Activated CD8-positive, alpha-beta memory T cell treated with anti-CD3 and anti-CD28 coated beads, Interleukin-2, amount 50 U/mL, for 48 hours (primary cell): ENCODE measurements around the gene NPIPB2.
"Not testable (repeated sequence)": the region's sequence is repeated elsewhere in the genome, so short reads cannot be mapped to it uniquely, and the experiment has no call there.

Experiments used
- DNase-seq: peaks from one replicate; pipeline ENCODE4 v3.0.0-alpha.2; 2020

NPIPB2 gene

DNA sequence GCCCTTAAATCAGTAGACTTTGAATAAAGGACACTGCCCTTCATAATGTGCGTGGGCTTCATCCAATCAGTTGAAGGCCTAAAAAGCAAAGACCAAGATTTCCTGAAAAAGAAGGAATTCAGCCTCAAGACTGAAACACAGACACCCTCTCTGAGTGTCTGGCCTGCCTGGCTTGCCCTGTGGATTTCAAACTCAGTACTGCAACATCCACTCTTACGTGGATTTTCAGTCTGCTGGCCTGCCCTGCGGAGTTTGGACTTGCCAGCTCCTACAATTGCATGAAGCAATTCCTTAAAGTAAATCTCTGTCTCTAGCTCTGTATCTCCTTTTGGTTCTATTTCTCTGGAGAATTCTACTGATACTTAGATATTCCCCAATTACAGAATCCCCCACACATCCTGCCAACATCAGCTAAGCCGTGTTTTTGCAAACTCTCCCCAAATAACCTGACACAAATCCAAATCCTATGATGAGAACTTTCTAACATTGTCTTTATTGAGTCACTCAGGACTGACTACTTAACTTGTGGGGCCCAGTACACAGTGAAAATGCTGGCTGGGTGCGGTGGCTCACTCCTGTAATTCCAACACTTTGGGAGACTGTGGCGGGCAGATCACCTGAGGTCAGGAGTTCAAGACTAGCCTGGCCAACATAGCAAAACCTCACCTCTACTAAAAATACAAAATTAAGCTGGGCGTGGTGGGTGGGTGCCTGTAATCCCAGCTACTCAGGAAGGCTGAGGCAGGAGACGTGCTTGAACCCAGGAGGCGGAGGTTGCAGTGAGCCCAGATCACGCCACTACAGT lies 15.9 kb upstream of the NPIPB2 start:
- no peak for DNase-seq

GRCh38 chr16:11956558-11956957 lies 14.7 kb upstream of the NPIPB2 start:
- no peak for DNase-seq

- DNase-seq = no peak
These were observed 13.9 kb upstream of the NPIPB2 start for GRCh38 chr16:11955713-11956123.

DNA sequence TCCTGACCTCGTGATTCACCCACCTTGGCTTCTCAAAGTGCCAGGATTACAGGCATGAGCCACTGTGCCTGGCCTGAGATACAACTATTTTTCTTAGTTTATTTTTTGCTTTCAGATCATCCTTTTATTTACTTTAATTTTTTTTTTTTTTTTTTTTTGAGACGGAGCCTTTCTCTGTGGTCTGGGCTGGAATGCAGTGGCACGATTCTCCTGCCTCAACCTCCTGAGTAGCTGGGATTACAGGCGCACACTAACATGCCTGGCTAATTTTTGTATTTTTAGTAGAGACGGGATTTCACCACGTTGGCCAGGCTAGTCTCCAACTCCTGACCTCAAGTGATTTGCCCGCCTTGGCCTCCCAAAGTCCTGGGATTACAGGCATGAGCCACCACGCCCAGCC lies 11.7 kb upstream of the NPIPB2 start:
- DNase-seq = not testable (repeated sequence)

GRCh38 chr16:11950388-11950787 lies 8.5 kb upstream of the NPIPB2 start:
- no peak for DNase-seq

- DNase-seq = no peak
These were observed 7.7 kb upstream of the NPIPB2 start for GRCh38 chr16:11949527-11949926.

DNA sequence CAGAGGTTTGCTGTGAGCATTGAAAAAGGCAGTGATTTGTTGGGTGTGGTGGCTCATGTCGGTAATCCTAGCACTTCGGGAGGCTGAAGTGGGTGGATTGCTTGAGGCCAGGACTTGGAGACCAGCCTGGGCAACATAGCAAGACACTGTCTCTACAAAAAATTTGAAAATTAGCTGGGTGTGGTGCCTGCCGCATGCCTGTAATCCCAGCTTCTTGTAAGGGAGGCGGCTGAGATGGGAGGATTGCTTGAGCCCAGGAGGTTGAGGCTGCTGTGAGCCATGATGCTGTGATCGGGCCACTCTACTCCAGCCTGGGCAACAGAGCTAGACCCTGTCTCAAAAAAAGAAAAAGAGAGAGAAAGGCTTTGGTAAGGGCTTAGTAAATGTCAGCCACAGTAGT lies 7.0 kb upstream of the NPIPB2 start:
- DNase-seq = no peak

DNA sequence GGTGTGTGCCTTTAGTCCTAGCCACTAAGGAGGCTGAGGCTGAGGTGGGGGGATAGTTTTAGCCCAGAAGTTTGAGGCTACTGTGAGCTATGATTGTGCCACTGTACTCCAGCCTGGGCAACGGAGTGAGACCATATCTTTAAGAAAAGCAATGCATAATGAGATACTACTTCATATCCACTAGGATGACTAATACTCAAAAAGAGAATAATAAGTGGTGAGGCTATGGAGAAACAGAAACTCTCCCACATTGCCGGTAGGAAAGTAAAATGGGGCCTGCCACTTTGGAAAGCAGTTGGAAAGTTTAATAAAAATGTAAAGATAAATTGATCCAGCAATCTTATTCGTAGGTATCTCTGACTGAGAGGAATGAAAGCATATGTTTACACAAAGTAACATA lies 4.6 kb upstream of the NPIPB2 start:
- no peak for DNase-seq

DNA sequence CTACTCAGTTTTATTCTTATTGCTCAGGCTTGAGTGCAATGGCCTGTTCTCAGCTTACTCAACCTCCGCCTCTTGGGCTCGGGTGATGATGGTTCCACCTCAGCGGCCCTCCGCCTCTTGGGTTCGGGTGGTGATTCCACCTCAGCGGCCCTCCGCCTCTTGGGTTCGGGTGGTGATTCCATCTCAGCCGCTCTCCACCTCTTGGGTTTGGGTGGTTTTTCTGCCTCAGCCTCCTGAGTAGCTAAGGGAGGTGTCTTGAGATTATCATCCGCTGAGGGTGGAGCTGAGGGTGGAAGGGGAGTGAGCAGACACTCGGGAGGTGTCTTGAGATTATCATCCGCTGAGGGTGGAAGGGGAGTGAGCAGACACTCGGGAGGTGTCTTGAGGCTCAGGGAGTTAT lies 14.5 kb downstream of the NPIPB2 start:
- not testable (repeated sequence) for DNase-seq

GRCh38 chr16:11924046-11924445 lies 17.8 kb downstream of the NPIPB2 start:
- DNase-seq = not testable (repeated sequence)

GRCh38 chr16:11916524-11917285 lies 25.1 kb downstream of the NPIPB2 start:
- DNase-seq = no peak

DNA sequence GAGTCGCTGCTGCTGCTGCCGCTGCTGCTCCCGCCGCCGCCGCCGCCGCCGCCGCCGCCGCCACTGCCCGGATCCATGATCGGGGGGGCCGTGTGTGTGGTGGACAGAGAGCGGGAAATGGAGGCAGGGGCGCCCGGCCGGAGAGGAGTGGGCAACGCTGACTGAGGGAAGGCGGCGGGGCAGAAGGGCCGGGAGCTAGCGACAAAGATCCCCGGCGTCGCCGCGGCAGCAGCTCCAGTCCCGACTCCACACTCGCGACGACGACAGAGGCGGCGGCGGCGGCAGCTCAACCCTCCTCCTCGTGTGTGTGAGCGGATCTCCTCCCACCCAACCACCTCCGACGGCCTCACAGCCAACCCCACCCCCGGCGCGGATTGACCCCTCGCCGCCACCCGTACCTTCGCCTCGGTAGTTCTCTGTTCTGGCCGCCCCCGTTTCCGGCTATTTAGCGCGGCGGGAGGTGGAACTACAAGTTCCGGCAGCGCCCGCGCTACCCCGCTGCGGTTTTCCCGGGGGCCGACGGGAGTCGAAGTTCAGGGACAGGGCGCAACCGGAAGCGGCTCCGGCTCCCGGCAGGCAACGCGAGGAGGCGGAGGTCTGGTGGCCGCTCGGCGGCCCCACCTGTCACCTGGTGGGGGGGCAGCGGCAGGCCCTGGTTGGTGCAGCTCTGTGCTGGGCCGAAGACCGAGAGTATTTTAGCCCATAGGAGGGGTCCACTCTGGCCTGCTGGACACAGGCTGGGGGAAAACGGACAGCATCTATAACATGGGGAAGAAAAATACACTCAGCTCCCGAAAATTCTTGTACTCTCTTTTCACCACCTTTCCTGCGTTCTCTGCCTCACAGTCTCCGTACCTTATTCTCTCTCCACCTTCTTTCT lies 26.0 kb downstream of the NPIPB2 start, which contains the start of gene GSPT1:
Gene GSPT1 (minus strand): TSS at position 313 of the 880 bp plus-strand sequence. CDS start 236 bp downstream, at position 77.
- peak; percentile 99 for DNase-seq

DNA sequence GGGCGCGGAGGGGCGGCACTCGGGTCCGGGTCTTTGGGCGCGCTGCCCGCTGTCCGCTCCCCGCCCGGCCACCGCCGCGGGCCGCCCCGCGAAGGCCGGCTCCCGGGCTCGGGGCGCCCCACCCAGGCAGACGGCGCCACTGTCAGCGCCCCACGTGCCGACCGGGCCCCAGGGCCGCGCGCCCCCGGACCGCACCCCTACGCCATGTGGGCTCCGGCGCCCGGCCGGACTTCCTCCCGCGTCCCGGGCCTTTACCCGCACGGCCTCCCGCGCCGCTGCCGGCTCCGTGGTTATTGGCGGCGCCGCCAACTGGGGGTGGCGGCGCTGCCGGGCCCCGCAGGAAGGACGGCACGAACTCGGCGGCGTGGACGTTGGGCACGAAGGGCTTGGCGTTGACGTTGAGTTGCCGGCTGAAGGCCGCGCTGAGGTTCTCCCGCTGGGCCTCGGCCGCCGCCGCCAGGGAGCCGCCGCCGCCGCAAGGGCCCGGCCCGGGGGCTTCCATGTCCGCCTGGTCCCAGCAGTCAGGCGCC lies 26.7 kb downstream of the NPIPB2 start:
- DNase-seq = peak; percentile 72

DNA sequence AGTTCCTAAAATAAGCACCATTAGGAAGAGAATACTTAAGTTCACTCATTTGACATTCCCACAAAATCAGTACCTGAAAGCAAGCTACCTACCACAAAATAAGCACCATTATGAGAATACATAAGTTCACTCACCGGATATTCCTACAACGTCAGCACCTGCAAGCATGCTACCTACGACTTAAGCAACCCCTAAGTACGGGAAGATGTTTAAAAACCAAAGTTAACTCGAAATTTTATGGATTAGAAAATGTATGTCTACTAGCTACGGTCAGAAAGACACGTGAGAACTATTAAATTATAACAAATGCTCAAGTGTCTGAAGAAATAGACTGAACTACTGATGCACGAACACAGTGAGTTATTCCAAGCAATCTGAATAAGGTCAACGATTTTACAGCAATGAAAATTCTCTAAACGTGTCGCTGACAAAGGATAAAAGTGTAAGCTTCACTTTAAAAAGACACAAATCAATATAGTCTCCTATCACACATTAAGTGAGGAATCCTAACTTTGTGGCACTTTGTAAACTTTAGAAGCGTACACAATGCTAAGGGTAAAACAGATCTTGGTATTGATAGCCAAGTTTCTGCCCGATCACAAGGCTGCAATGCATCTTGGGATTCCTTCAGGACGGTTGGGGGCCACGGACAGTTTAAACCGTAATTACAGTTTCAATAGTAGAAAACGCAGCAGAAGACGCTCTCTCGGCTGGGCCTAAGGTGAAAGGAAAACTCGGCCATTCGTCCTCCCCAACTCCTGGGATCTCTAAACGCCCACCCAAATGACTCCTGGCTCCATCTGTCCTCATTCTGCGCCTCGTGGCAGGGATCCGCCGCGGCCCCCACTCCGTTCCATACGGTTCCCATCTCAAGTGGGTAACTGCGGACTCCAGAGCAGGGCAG lies 27.4 kb downstream of the NPIPB2 start:
- peak; percentile 70 for DNase-seq

- no peak for DNase-seq
These were observed 28.3 kb downstream of the NPIPB2 start for GRCh38 chr16:11913425-11914079.

GRCh38 chr16:11909653-11910545 lies 31.9 kb downstream of the NPIPB2 start:
- no peak for DNase-seq

DNA sequence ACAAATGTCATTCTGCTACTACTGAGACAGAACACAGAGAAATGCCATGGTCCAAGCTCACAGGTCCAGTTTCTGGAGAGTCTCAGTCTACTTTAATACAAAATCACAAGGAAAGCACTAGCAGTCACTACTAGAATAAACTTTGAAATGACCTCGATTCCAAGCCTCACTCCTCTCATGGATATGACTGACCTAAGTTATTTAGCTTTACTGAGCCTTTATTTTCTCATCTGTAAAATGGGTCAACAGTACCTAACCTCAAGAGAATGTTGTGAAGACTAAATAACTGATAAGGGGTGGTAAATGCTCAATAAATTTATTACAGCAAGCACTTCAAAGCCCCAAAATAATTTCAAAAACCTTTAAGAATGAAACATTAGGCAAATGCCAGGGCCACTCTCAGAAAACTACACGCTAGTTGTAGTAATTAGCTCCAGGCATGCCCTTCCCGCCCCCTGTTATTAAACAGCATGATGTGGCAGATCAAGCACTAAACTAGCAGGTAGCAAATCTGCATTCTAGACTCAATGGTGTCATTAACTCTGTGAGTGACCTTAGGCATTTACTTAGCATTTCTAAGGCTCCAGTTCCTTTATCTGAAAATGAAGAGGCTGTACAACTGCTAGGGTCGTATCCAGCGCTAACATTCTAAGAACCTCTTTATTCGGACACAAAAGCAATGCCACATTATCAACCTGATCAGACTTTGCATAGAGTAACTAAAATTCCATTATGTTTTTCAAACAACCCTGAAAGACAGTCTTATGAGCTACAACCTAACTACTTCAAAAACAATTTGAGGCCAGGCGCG lies 34.5 kb downstream of the NPIPB2 start:
- no peak for DNase-seq

DNA sequence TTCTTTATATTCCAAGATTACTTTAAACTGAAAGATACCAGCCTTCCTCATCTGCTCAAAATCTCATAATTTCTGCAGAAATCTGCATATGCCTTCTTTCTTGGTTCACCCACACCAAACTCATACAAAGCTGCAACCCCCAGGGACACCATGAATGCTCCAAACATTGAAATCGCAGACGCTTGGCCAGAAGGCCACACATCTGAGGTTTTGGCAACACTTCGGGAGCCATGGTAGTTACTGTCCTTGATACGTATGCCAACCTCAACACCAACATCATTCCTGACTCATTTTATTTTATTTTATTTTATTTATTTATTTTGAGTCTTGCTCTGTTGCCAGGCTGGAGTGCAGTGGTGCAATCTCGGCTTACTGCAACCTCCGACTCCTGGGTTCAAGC lies 37.9 kb downstream of the NPIPB2 start:
- DNase-seq = no peak

- no peak for DNase-seq
These were observed 40.8 kb downstream of the NPIPB2 start for GRCh38 chr16:11901091-11901490.
